Sigmoid colon (tissue), 7 donors: ENCODE results near the gene SUGCT. TPM values are rescaled to one million over a fixed set of nuclear protein-coding genes. Genes with fewer than 3 reads are reported as not detected.

Experiments
- DNase-seq: peaks from one replicate; pipeline ENCODE4 v3.0.0-alpha.2; 2019
- H3K27ac ChIP-seq, 4 donors: fragments of 200-600 bp; sonication (generic); one replicate each; pipeline ENCODE4 v1.5.1; 2016 to 2019; ENCODE audit warnings: mild to moderate bottlenecking in 1 of 4
- H3K27me3 ChIP-seq, 3 donors: fragments of 200-600 bp; sonication (generic); one replicate each; pipeline ENCODE4 v1.5.1; 2019; ENCODE audit warnings: mild to moderate bottlenecking in 1 of 3
- H3K36me3 ChIP-seq, 4 donors: fragments of 200-600 bp; sonication (generic); one replicate each; pipeline ENCODE4 v1.5.1; 2016 to 2019
- H3K4me1 ChIP-seq, 4 donors: fragments of 200-600 bp; sonication (generic); one replicate each; pipeline ENCODE4 v1.5.1; 2017 to 2019
- H3K4me3 ChIP-seq, 4 donors: fragments of 200-600 bp; sonication (generic); one replicate each; pipeline ENCODE4 v1.5.1; 2017 to 2019; ENCODE audit warnings: mild to moderate bottlenecking in 2 of 4, moderate library complexity in 1 of 4
- H3K9me3 ChIP-seq, 4 donors: fragments of 200-600 bp in 3 of 4; sonication (generic) in 3 of 4; one replicate each; pipeline versions ENCODE4 v1.5.1 to v1.6.1; 2013 to 2019
- EP300 ChIP-seq, 4 donors: sonication (generic); formaldehyde crosslinking; IDR thresholded peaks; one replicate each; pipeline ENCODE4 v1.6.1; 2017; ENCODE audit warnings: antibody characterized with exemption in 4 of 4
- POLR2A ChIP-seq, 2 donors: fragments of 450-650 bp; IDR thresholded peaks; one replicate each; pipeline ENCODE4 v1.6.1; 2016; ENCODE audit warnings: antibody characterized with exemption in 2 of 2, mild to moderate bottlenecking in 2 of 2, moderate library complexity in 2 of 2
- POLR2AphosphoS5 ChIP-seq, 4 donors: sonication (generic); formaldehyde crosslinking; IDR thresholded peaks; one replicate each; pipeline ENCODE4 v1.6.1; 2017; ENCODE audit warnings: antibody characterized with exemption in 4 of 4
- WGBS, 2 donors: extraction: QIAGEN DNeasy Blood & Tissue Kit; methylation state at CpG; one replicate each; pipeline ENCODE4 v1.1.7; 2013; 5-methylcytosine and 5-hydroxymethylcytosine counted together
- intact Hi-C: fragments of 100-400 bp; cut with DNase I; formaldehyde crosslinking; loops from one replicate; pipeline ENCODE4 v1.15.1; 2023
- polyA plus RNA-seq, 3 donors: library from polyadenylated mRNA; stranded (reverse); fragments of 200-250 nt; gene quantifications; one replicate each; pipeline ENCODE4 v1.2.3, GENCODE V29; 2013
- total RNA-seq, 4 donors: library from RNA; depleted of rRNA; stranded (reverse); fragments of >200 nt; gene quantifications; one replicate each; pipeline ENCODE4 v1.1.0, GENCODE V29; 2016
- TF ChIP-seq, protein P1 (sequence below), 4 experiments: fragments of 450-650 bp in 3 of 4; fragments of 200-600 bp in 1 of 4; IDR thresholded peaks; one replicate each; pipeline ENCODE4 v1.5.1; 2016 to 2019; ENCODE audit warnings: antibody characterized with exemption in 4 of 4, mild to moderate bottlenecking in 3 of 4, moderate library complexity in 2 of 4
- donor health status: healthy with polysubstance abuse.
- donor health status: Bipolar disorder and iron deficiency.
- donor health status: healthy.

The SUGCT gene
- total and polyA plus RNA-seq, 7 donors: 2.3 to 25.9 (median 6.3) TPM

DNA sequence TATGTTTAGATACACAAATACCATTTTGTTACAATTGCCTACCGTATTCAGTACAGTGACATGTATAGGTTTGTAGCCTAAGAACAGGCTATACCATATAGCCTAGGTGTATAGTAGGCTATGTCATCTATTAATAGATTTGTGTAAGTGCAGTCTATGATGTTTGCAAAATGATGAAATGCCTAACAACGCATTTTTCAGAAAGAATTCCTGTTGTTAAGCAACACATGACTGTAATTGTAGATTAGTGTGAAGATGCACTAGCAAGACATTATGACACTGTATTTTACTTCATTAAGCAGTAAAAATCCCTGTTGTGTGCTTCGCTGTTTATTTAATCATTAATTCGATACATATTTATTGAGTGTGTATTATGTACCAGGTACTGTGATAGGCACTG lies 446.0 kb downstream of the SUGCT start:
- Histone ChIP-seq H3K36me3 (no peaks in the 10 kb centered on the region), H3K9me3 (no peaks in the 10 kb centered on the region), H3K27ac (no peak overlapping the region), H3K4me3 (no peak overlapping the region), H3K4me1 (peaks cover 0 to 10% (median 4%) of the 10 kb centered on the region in 4 donors), H3K27me3 (no peaks in the 10 kb centered on the region)
- 94% methylated on average over 4 of the region's 4 CpGs for WGBS, 2 donors
- intact Hi-C loops: no loop called here
- TF ChIP-seq POLR2A (IDR thresholded peaks at IDR 0.05) (no peak), EP300 (IDR thresholded peaks at IDR 0.05) (no peak), POLR2AphosphoS5 (IDR thresholded peaks at IDR 0.05) (no peak)
- TF ChIP-seq, protein P1, sequence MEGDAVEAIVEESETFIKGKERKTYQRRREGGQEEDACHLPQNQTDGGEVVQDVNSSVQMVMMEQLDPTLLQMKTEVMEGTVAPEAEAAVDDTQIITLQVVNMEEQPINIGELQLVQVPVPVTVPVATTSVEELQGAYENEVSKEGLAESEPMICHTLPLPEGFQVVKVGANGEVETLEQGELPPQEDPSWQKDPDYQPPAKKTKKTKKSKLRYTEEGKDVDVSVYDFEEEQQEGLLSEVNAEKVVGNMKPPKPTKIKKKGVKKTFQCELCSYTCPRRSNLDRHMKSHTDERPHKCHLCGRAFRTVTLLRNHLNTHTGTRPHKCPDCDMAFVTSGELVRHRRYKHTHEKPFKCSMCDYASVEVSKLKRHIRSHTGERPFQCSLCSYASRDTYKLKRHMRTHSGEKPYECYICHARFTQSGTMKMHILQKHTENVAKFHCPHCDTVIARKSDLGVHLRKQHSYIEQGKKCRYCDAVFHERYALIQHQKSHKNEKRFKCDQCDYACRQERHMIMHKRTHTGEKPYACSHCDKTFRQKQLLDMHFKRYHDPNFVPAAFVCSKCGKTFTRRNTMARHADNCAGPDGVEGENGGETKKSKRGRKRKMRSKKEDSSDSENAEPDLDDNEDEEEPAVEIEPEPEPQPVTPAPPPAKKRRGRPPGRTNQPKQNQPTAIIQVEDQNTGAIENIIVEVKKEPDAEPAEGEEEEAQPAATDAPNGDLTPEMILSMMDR (IDR thresholded peaks at IDR 0.05): no peak
- DNase-seq: no peak

DNA sequence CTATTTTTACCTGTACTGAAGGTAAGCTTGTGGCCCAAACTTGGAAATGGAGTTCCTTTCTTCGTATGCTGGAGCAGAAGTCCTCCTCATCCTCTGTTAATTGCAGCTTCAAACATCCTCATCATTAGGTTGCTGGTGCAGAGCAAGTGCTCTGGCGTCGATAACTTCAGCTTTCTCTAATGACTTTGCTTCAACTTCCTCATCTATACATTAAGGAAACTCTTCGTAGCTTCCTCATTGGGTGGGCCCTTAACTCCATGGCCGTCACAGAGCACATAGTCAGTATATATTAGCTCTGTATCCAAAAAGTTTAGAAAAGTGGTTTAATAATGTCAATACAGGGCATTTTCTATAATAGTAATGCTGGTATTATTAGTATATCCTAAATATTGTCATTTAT lies 447.7 kb downstream of the SUGCT start:
- Histone ChIP-seq H3K4me3 (no peak overlapping the region), H3K36me3 (no peaks in the 10 kb centered on the region), H3K27ac (no peak overlapping the region), H3K27me3 (no peaks in the 10 kb centered on the region), H3K4me1 (peaks cover 0 to 10% (median 4%) of the 10 kb centered on the region in 4 donors), H3K9me3 (no peaks in the 10 kb centered on the region)
- TF ChIP-seq EP300 (IDR thresholded peaks at IDR 0.05) (no peak), POLR2A (IDR thresholded peaks at IDR 0.05) (no peak), POLR2AphosphoS5 (IDR thresholded peaks at IDR 0.05) (no peak)
- TF ChIP-seq, protein P1 (IDR thresholded peaks at IDR 0.05): no peak
- intact Hi-C loops: no loop called here
- no peak for DNase-seq
- 84 to 95% methylated on average over 5 of the region's 5 CpGs for WGBS, 2 donors

DNA sequence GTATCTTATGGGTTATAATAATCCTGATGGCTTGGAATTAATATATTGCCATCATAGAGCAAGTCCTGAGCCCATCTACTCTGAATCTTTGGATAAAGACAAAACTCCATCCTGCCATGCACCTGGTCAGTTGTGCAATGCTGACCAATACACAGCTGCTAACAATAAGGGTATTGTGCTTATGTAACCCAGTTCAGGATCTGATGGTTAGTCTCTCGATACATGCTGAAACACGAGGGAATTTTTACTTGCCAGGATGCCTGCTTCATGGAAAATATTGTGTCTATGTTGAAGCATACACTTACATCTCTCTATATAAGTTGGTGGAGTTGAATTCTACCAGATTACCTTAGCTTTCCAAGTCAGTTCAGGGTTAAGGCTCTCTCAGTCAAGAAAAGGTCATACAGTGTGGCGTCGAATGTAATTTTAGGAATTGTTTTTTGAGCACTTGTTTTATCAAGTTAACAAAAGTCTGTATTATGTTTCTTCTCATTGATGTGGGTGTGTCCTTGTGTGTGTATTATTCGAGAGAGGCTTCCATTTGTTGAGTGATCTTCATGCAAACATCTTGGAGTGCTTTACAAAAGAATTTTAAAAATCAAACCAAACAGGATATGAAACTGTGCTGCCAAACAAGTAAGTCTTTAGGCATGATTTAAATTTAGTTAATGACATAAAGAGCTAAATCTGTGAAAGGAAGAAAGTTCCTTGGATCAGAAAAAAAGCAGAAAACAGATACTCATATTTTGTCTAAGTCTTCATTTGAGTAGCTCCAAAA lies 449.1 kb downstream of the SUGCT start:
- no peak for TF ChIP-seq POLR2AphosphoS5 (IDR thresholded peaks at IDR 0.05)
- no peak for TF ChIP-seq EP300 (IDR thresholded peaks at IDR 0.05)
- no peak for TF ChIP-seq POLR2A (IDR thresholded peaks at IDR 0.05)
- TF ChIP-seq, protein P1 (IDR thresholded peaks at IDR 0.05): no peak
- Histone ChIP-seq H3K4me1 (peaks cover 0 to 10% (median 4%) of the 10 kb centered on the region in 4 donors), H3K9me3 (no peaks in the 10 kb centered on the region), H3K36me3 (no peaks in the 10 kb centered on the region), H3K27ac (no peak overlapping the region), H3K27me3 (no peaks in the 10 kb centered on the region), H3K4me3 (no peak overlapping the region)
- 72 to 81% methylated on average over 5 of the region's 5 CpGs for WGBS, 2 donors
- DNase-seq: no peak
- intact Hi-C loops: no loop called here

DNA sequence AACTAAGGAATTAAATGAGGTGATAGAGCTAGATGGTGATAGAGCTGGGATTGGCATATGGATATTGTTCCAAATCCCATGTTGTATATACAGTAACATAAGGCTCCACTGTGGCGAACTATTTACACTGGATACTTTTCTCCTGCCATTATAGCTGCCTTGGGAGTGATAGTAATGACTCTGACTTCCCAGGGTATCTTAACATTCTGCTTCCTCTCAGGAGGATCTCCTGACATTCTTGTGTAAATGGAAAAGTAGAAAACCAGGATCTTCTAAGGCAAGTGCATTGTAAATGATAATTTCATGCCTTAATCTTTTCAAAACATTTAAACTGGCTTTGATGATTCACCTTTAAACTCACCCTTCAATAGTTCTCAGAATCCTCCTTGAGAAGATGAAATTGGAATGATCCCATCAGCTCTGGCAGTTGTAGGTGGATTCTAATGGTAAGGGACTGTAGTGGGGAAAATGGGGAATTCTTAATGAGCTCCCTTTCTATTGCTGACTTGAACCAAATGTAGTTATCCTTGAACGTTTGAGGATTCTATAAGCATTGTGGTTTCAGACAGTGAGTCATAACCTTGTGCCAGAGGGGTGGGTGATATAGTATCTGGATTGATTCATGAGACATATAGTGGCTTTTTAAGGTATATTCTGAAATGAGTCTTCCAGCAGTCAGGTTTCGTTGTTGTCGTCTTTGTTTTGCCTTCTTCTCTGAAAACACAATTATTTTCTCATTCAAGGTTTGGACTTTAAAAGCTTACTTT lies 450.0 kb downstream of the SUGCT start:
- Histone ChIP-seq H3K27me3 (no peaks in the 10 kb centered on the region), H3K4me3 (no peak overlapping the region), H3K9me3 (no peaks in the 10 kb centered on the region), H3K4me1 (peaks cover 0 to 2% (median under 1%) of the 10 kb centered on the region in 4 donors), H3K27ac (no peak overlapping the region), H3K36me3 (no peaks in the 10 kb centered on the region)
- TF ChIP-seq POLR2AphosphoS5 (IDR thresholded peaks at IDR 0.05): no peak
- no peak for TF ChIP-seq EP300 (IDR thresholded peaks at IDR 0.05)
- TF ChIP-seq, protein P1 (IDR thresholded peaks at IDR 0.05): no peak
- TF ChIP-seq POLR2A (IDR thresholded peaks at IDR 0.05): no peak
- intact Hi-C loops: no loop called here
- 82 to 83% methylated on average over 4 of the region's 4 CpGs for WGBS, 2 donors
- DNase-seq: no peak
